HPDE6-E6E7 (cell line): ENCODE data around the gene TNP2.

Experiments
- DNase-seq: peaks from one replicate; pipeline ENCODE4 v3.0.0; 2011; ENCODE audit warnings: missing footprints; ENCODE audit errors: extremely low spot score

TNP2 gene

GRCh38 chr16:11277607-11278337, 8.6 kb upstream of the TNP2 start:
- DNase-seq: no peak

- DNase-seq: no peak
These were observed 7.9 kb upstream of the TNP2 start for GRCh38 chr16:11276896-11277593.

- DNase-seq: no peak
These were observed 7.2 kb upstream of the TNP2 start, which contains the start of gene PRM2 for GRCh38 chr16:11276143-11276895. Gene PRM2 (minus strand): TSS chr16:11276480. CDS start chr16:11276370, 110 bp downstream.

GRCh38 chr16:11274964-11275363, 5.8 kb upstream of the TNP2 start:
- no peak for DNase-seq

- no peak for DNase-seq
These were observed 4.7 kb upstream of the TNP2 start for GRCh38 chr16:11273721-11274324.

GRCh38 chr16:11272921-11273720, 4.0 kb upstream of the TNP2 start, which contains the start of gene PRM3:
Gene PRM3 (minus strand): TSS chr16:11273629. CDS start chr16:11273595, 34 bp downstream.
- DNase-seq: no peak

GRCh38 chr16:11272484-11272883, 3.4 kb upstream of the TNP2 start:
- no peak for DNase-seq

- no peak for DNase-seq
These were observed 2.5 kb upstream of the TNP2 start for GRCh38 chr16:11271610-11272009.

GRCh38 chr16:11270602-11271162, 1.6 kb upstream of the TNP2 start:
- no peak for DNase-seq

GRCh38 chr16:11265124-11265523, 4.0 kb downstream of the TNP2 start:
- no peak for DNase-seq

- no peak for DNase-seq
These were observed 4.8 kb downstream of the TNP2 start for GRCh38 chr16:11264155-11264832.

GRCh38 chr16:11263737-11264136, 5.4 kb downstream of the TNP2 start:
- no peak for DNase-seq

- DNase-seq: no peak
These were observed 6.2 kb downstream of the TNP2 start for GRCh38 chr16:11262915-11263314.

GRCh38 chr16:11260596-11260966, 8.5 kb downstream of the TNP2 start:
- DNase-seq: no peak

- no peak for DNase-seq
These were observed 9.2 kb downstream of the TNP2 start for GRCh38 chr16:11259655-11260595.

GRCh38 chr16:11258553-11259492, 10.3 kb downstream of the TNP2 start:
- no peak for DNase-seq

- DNase-seq: peak; percentile 84
These were observed 11.8 kb downstream of the TNP2 start for GRCh38 chr16:11257131-11257938.
